ENCODE results near the gene LRRC56. TPM values are rescaled to one million over a fixed set of nuclear protein-coding genes. Genes with fewer than 3 reads are reported as not detected.

Gene LRRC56
- polyA plus RNA-seq, 3 donors = 2.7 to 3.2 (median 3.0) TPM

DNA sequence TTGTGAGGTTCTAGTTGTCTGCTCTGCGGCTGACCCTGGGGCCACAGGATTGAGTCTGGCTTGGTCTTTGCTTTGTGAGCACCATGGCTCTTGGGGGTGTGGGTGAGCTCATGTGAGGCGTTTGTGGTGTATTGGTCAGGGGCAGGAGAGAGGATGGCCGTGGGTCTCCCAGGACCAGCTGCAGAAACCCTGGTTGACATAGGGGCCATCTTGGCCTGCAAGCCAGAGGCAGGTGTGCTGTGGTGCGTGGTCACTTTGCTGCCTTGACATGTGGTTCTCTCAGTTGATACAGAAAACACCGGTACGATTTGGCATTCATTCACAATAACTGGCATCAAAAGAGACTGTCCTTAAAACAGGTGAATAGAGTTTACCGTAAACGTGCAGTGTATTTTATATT, 50.2 kb downstream of the LRRC56 start:
- no peak for DNase-seq (ENCODE audit: low read depth in 3 of 3, low spot score in 2 of 3)

- no peak for DNase-seq (ENCODE audit: low read depth in 3 of 3, low spot score in 2 of 3)
These were observed 50.7 kb downstream of the LRRC56 start for GRCh38 chr11:587978-588380.

- DNase-seq (ENCODE audit: low read depth in 3 of 3, low spot score in 2 of 3) = no peak
These were observed 52.5 kb downstream of the LRRC56 start for GRCh38 chr11:589798-590197.

- DNase-seq (ENCODE audit: low read depth in 3 of 3, low spot score in 2 of 3) = no peak
These were observed 53.7 kb downstream of the LRRC56 start for GRCh38 chr11:590997-591396.

GRCh38 chr11:592501-592900, 55.2 kb downstream of the LRRC56 start:
- no peak for DNase-seq (ENCODE audit: low read depth in 3 of 3, low spot score in 2 of 3)

GRCh38 chr11:592918-593317, 55.6 kb downstream of the LRRC56 start:
- DNase-seq (ENCODE audit: low read depth in 3 of 3, low spot score in 2 of 3) = no peak

- no peak for DNase-seq (ENCODE audit: low read depth in 3 of 3, low spot score in 2 of 3)
These were observed 56.0 kb downstream of the LRRC56 start for GRCh38 chr11:593347-593746.

DNA sequence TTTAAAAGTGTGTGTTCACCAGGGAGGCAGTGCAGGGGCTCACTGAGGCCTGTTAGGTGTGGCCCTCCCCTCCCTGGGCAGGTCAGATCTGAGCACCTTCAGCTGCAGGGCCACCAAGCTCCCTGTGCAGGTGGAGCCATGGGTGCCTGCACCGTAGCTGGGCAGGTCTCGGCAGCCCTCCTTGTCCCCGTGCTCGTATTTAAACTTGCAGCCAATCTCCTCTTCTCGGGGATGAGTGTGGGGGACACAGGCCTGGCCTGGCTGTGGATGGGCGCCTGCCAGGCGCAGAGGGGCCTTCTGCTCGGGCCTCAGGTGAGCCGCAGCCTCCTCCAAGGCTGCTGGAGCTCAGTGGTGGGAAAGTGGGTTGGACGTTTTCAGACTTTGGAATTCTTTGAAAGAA, 58.1 kb downstream of the LRRC56 start:
- no peak for DNase-seq (ENCODE audit: low read depth in 3 of 3, low spot score in 2 of 3)

GRCh38 chr11:596374-596773, 59.0 kb downstream of the LRRC56 start:
- DNase-seq (ENCODE audit: low read depth in 3 of 3, low spot score in 2 of 3) = no peak

DNA sequence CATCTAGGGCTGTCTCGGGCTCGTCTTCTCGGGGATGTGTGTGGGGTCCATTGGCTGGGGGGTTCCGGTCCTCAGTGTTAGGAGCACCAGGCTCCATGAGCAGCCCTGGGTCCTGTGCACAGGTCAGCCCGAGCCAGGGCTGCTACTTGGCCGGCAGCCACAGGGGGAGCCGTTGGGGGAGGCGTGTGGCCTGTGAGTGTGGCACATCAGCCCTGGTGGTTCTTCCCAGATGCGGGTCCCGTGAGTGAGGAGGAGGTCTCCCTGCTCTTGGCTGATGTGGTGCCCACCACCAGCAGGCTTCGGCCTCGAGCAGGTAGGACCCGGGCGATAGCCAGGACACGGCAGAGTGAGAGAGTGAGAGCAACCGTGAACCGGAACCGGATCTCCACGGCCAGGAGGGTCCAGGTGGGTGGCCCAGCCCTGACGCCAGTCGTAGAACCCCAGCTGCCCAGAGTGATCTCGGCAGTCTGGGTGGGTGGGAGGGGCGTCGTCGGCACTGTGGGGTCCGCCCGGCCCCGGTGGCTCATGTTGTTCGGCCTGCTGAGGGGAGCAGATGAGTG, 59.9 kb downstream of the LRRC56 start:
- DNase-seq (ENCODE audit: low read depth in 3 of 3, low spot score in 2 of 3) = no peak

DNA sequence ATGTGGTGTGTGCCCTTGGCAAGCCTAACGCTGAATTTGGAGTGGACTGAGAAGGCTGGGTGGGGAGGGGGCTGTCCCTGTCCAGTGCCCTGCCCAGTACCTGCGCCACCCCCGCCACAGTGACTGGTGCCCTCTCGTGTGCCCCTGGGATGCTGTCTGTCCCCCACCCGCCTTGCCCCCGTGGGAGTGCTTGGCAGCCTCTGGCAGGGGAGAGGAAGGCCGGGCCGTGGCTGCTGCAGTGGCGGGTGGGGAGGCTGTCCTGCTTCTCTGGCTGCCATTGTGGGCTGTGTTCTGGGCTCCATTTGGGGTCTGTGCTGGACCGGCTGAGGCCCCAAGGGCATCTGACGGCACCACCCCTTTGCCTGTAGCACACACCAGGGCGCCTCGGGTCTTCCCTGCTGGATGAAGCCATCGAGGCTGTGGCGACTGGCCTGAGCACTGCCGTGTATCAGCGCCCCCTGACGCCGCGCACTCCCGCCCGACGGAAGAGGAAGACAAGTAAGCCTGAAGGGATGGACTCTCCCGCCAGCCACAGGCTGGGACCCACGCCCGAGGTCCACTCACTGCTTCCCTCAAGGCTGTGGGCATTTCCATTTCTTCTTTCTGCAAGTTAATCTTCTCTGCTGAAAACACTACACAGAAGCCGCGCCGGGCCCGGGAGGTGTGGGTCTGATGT, 60.8 kb downstream of the LRRC56 start:
- no peak for DNase-seq (ENCODE audit: low read depth in 3 of 3, low spot score in 2 of 3)

DNA sequence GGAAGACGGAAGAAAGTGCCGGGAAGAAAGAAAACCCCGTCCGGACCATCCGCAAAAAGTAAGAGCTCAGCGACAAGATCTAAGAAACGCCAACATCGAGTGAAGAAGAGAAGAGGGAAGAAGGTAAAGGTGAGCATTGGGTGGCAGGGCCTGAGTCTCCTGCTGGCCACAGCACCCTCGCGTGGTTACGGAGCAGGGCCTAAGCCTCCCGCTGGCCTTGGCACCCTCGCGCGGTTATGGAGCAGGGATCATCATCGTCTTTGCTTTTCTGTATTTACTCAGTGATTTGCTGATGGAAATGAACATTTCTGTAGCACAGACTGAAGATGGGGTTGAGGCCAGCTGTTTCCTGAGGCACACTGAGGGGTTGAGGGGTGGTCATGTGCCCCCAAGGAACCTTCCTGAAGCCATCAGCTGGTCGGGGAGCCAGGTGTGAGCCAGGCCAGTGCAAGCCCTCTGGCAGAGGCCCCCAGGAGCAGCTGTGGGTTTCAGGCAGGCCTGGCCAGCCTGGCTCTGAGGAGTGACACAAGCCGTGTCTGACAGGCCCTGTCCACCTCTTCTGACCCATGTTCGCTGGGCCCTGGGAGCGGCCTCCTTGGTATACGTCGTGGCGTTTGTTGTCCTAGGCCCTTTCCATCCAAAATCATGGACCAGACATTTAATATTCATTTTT, 64.4 kb downstream of the LRRC56 start:
- no peak for DNase-seq (ENCODE audit: low read depth in 3 of 3, low spot score in 2 of 3)

GRCh38 chr11:603154-603553, 65.8 kb downstream of the LRRC56 start:
- DNase-seq (ENCODE audit: low read depth in 3 of 3, low spot score in 2 of 3) = no peak

Other genes starting within 250 kb of the LRRC56 start
- 10 to 100 TPM in 2 of 3 donors, 1 to 10 TPM in 1; 9.1 to 19.2 (median 11.4) TPM for gene PGGHG, start 248.4 kb upstream of the LRRC56 start, polyA plus RNA-seq (ENCODE audit: insufficient read length in 3 of 3)
- gene IFITM5, start 238.0 kb upstream of the LRRC56 start, polyA plus RNA-seq (ENCODE audit: insufficient read length in 3 of 3) = not detected
- 100 to 1,000 TPM; 156 to 251 (median 209) TPM for gene IFITM2, start 229.7 kb upstream of the LRRC56 start, polyA plus RNA-seq (ENCODE audit: insufficient read length in 3 of 3)
- 10 to 100 TPM; 33.9 to 45.6 (median 43.5) TPM for gene IFITM1, start 223.5 kb upstream of the LRRC56 start, polyA plus RNA-seq (ENCODE audit: insufficient read length in 3 of 3)
- gene IFITM3, start 216.7 kb upstream of the LRRC56 start, polyA plus RNA-seq (ENCODE audit: insufficient read length in 3 of 3) = 100 to 1,000 TPM; 299 to 430 (median 398) TPM
- gene B4GALNT4, start 168.0 kb upstream of the LRRC56 start, polyA plus RNA-seq (ENCODE audit: insufficient read length in 3 of 3) = 10 to 100 TPM; 45.9 to 50.1 (median 47.4) TPM
- gene PKP3, start 143.3 kb upstream of the LRRC56 start, polyA plus RNA-seq (ENCODE audit: insufficient read length in 3 of 3) = 1 to 10 TPM; 4.1 to 5.5 (median 4.4) TPM
- gene SIGIRR, start 122.5 kb upstream of the LRRC56 start, polyA plus RNA-seq (ENCODE audit: insufficient read length in 3 of 3) = 10 to 100 TPM; 25.0 to 31.9 (median 25.6) TPM
- gene ANO9, start 95.5 kb upstream of the LRRC56 start, polyA plus RNA-seq (ENCODE audit: insufficient read length in 3 of 3) = 10 to 100 TPM in 1 of 3 donors, 1 to 10 TPM in 2; 6.4 to 10.3 (median 7.0) TPM
- gene PTDSS2, start 87.2 kb upstream of the LRRC56 start, polyA plus RNA-seq (ENCODE audit: insufficient read length in 3 of 3) = 10 to 100 TPM; 27.0 to 30.6 (median 27.1) TPM
- gene RNH1, start 30.3 kb upstream of the LRRC56 start, polyA plus RNA-seq (ENCODE audit: insufficient read length in 3 of 3) = 10 to 100 TPM; 62.4 to 80.0 (median 71.8) TPM
- gene HRAS, start 2.0 kb upstream of the LRRC56 start, polyA plus RNA-seq (ENCODE audit: insufficient read length in 3 of 3) = 10 to 100 TPM; 36.8 to 44.5 (median 39.2) TPM
- gene LMNTD2, start 23.2 kb downstream of the LRRC56 start, polyA plus RNA-seq (ENCODE audit: insufficient read length in 3 of 3) = 1 to 10 TPM; 2.6 to 2.7 (median 2.6) TPM
- 10 to 100 TPM; 33.3 to 42.0 (median 37.5) TPM for gene RASSF7, start 23.4 kb downstream of the LRRC56 start, polyA plus RNA-seq (ENCODE audit: insufficient read length in 3 of 3)
- 10 to 100 TPM; 17.9 to 20.7 (median 18.4) TPM for gene PHRF1, start 38.9 kb downstream of the LRRC56 start, polyA plus RNA-seq (ENCODE audit: insufficient read length in 3 of 3)
- 1 to 10 TPM; 5.9 to 8.0 (median 7.3) TPM for gene IRF7, start 78.4 kb downstream of the LRRC56 start, polyA plus RNA-seq (ENCODE audit: insufficient read length in 3 of 3)
- 10 to 100 TPM; 31.0 to 42.2 (median 41.3) TPM for gene CDHR5, start 87.4 kb downstream of the LRRC56 start, polyA plus RNA-seq (ENCODE audit: insufficient read length in 3 of 3)
- 1 to 10 TPM in 2 of 3 donors, under 1 TPM in 1; 0.76 to 1.6 (median 1.5) TPM for gene SCT, start 89.7 kb downstream of the LRRC56 start, polyA plus RNA-seq (ENCODE audit: insufficient read length in 3 of 3)
- 1 to 10 TPM; 1.4 to 2.4 (median 1.6) TPM for gene DRD4, start 99.7 kb downstream of the LRRC56 start, polyA plus RNA-seq (ENCODE audit: insufficient read length in 3 of 3)
- 10 to 100 TPM; 30.6 to 52.9 (median 43.5) TPM for gene DEAF1, start 157.7 kb downstream of the LRRC56 start, polyA plus RNA-seq (ENCODE audit: insufficient read length in 3 of 3)
- gene TMEM80, start 158.3 kb downstream of the LRRC56 start, polyA plus RNA-seq (ENCODE audit: insufficient read length in 3 of 3) = 10 to 100 TPM; 31.0 to 38.4 (median 33.2) TPM
- 100 to 1,000 TPM in 1 of 3 donors, 10 to 100 TPM in 2; 89.8 to 112 (median 91.2) TPM for gene EPS8L2, start 168.7 kb downstream of the LRRC56 start, polyA plus RNA-seq (ENCODE audit: insufficient read length in 3 of 3)
- 100 to 1,000 TPM; 109 to 129 (median 120) TPM for gene TALDO1, start 209.9 kb downstream of the LRRC56 start, polyA plus RNA-seq (ENCODE audit: insufficient read length in 3 of 3)
- 10 to 100 TPM; 47.3 to 62.5 (median 53.8) TPM for gene GATD1, start 240.0 kb downstream of the LRRC56 start, polyA plus RNA-seq (ENCODE audit: insufficient read length in 3 of 3)